Gastroesophageal sphincter (tissue), 4 donors: ENCODE data around the gene MAPK4. TPM values are rescaled to one million over a fixed set of nuclear protein-coding genes. Genes with fewer than 3 reads are reported as not detected.

ENCODE experiments used
- ATAC-seq: fragments of 150-250 bp; one replicate; pipeline ENCODE4 v1.9.1; 2016; ENCODE audit warnings: mild to moderate bottlenecking, moderate library complexity
- H3K27ac ChIP-seq, 4 donors: fragments of 200-600 bp; sonication (generic) in 3 of 4; 1 replicate in 3 of 4; 2 replicates in 1 of 4; pipeline ENCODE4 v1.5.1; 2016 to 2019
- H3K27me3 ChIP-seq: fragments of 200-600 bp; sonication (generic); one replicate; pipeline ENCODE4 v1.5.1; 2019
- H3K36me3 ChIP-seq, 2 donors: fragments of 200-600 bp; sonication (generic); one replicate each; pipeline ENCODE4 v1.5.1; 2019; ENCODE audit warnings: control low read depth in 1 of 2
- H3K4me1 ChIP-seq, 3 donors: fragments of 200-600 bp; sonication (generic); 1 replicate in 2 of 3; 2 replicates in 1 of 3; pipeline ENCODE4 v1.5.1; 2016 to 2019; ENCODE audit warnings: control low read depth in 2 of 3
- H3K4me3 ChIP-seq, 2 donors: fragments of 200-600 bp; sonication (generic); one replicate each; pipeline ENCODE4 v1.5.1; 2019; ENCODE audit warnings: mild to moderate bottlenecking in 1 of 2, moderate library complexity in 1 of 2
- H3K9me3 ChIP-seq, 3 donors: fragments of 200-600 bp; sonication (generic); one replicate each; pipeline ENCODE4 v1.5.1; 2017 to 2019; ENCODE audit warnings: control low read depth in 2 of 3
- CTCF ChIP-seq, 4 experiments: fragments of 200-600 bp in 2 of 4; fragments of 450-650 bp in 2 of 4; sonication (generic) in 1 of 4; IDR thresholded peaks; one replicate each; pipeline ENCODE4 v1.5.1; 2017 to 2019; ENCODE audit warnings: antibody characterized with exemption in 4 of 4, mild to moderate bottlenecking in 2 of 4, moderate library complexity in 2 of 4
- EP300 ChIP-seq: sonication (generic); formaldehyde crosslinking; IDR thresholded peaks from one replicate; pipeline ENCODE4 v1.6.1; 2017; ENCODE audit warnings: antibody characterized with exemption, mild to moderate bottlenecking
- POLR2A ChIP-seq, 2 donors: fragments of 450-650 bp; IDR thresholded peaks; one replicate each; pipeline ENCODE4 v1.6.1; 2017; ENCODE audit warnings: antibody characterized with exemption in 2 of 2, mild to moderate bottlenecking in 2 of 2, moderate library complexity in 1 of 2
- POLR2AphosphoS5 ChIP-seq: sonication (generic); formaldehyde crosslinking; IDR thresholded peaks from one replicate; pipeline ENCODE4 v1.6.1; 2017; ENCODE audit warnings: antibody characterized with exemption
- WGBS, 2 donors: methylation state at CpG; one replicate each; pipeline ENCODE4 v1.1.5; 2018; ENCODE audit warnings: low coverage in 1 of 2; 5-methylcytosine and 5-hydroxymethylcytosine counted together
- total RNA-seq, 4 donors: library from RNA; depleted of rRNA; stranded (reverse); fragments of >200 nt; gene quantifications; one replicate each; pipeline ENCODE4 v1.1.0, GENCODE V29; 2016

MAPK4 gene
- total RNA-seq, 4 donors from 2014 or later = 9.3 to 13.7 (median 10.6) TPM

GRCh38 chr18:50689578-50689977 lies 129.7 kb downstream of the MAPK4 start:
- TF ChIP-seq POLR2AphosphoS5 (no peak), CTCF (IDR thresholded peaks at IDR 0.05) (no peak), EP300 (no peak), POLR2A (IDR thresholded peaks at IDR 0.05) (no peak)
- Histone ChIP-seq H3K27ac (no peak overlapping the region), H3K4me3 (no peak overlapping the region), H3K27me3 (no peaks in the 10 kb centered on the region), H3K9me3 (no peaks in the 10 kb centered on the region), H3K36me3 (no peaks in the 10 kb centered on the region), H3K4me1 (no peaks in the 10 kb centered on the region)
- ATAC-seq = no peak
- WGBS, 2 donors = 85 to 94% methylated on average over 5 to 6 of the region's 6 CpGs

DNA sequence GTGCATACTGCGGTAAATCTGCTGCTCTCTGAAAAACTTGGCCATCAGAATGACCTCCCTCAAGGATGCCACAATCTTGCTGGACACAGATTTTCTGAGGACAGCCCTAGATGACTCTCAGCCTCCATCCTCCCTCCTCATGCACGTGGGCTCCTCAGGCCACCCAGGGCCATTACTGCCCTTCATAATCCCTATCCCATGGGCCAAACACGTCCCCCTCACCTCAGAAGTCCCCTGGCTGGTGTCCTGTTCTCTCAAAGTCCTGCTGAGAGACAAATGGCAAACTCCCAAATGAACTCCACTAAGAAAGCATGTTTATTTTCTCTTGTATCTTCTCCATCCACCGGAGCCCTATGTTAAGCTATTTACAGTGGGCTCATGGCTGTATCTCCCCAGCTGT lies 134.3 kb downstream of the MAPK4 start:
- Histone ChIP-seq H3K4me1 (no peaks in the 10 kb centered on the region), H3K27me3 (no peaks in the 10 kb centered on the region), H3K36me3 (no peaks in the 10 kb centered on the region), H3K4me3 (no peak overlapping the region), H3K27ac (no peak overlapping the region), H3K9me3 (no peaks in the 10 kb centered on the region)
- WGBS, 2 donors = 59 to 67% methylated on average over 4 of the region's 4 CpGs
- no peak for TF ChIP-seq CTCF (IDR thresholded peaks at IDR 0.05)
- no peak for TF ChIP-seq EP300
- no peak for TF ChIP-seq POLR2AphosphoS5
- no peak for TF ChIP-seq POLR2A (IDR thresholded peaks at IDR 0.05)
- no peak for ATAC-seq

DNA sequence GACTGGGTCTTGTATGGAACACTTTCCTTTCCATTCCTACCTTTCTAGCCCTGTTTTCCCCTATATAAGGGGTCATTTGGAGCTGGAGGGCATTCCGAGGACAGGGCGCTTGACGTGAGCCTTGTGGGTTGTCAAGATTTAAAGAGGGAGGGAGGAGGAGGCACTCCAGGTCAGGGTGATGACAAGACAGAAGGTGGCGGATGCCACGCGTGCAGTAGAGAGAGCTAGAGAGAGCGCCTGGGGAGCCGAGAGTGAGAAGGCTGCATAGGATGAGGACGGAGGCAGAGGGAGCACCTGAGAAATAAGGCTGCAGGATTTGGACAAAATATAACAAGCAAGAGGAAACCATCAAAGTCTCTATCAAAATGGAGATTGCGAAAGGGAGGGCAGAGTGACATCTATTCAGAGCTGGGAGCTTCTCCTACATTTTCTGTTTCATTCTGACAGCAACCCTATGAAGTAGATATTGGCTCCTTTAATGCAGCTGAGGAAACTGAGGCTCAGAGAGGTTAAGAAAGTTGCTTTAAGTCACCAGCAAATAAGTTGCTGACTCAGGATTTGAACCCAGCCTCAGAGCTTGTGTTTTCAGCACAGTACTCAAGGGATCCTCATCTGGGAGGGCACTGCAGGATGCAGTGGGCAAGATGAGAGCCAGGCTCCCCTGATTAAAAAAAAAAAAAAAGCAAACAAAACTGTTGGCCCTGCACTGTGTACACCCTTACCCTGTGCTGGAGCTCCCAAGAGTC lies 135.7 kb downstream of the MAPK4 start:
- Histone ChIP-seq H3K4me1 (no peaks in the 10 kb centered on the region), H3K9me3 (no peaks in the 10 kb centered on the region), H3K27ac (no peak overlapping the region), H3K27me3 (no peaks in the 10 kb centered on the region), H3K4me3 (no peak overlapping the region), H3K36me3 (no peaks in the 10 kb centered on the region)
- TF ChIP-seq POLR2A (IDR thresholded peaks at IDR 0.05) = no peak
- TF ChIP-seq CTCF (IDR thresholded peaks at IDR 0.05) = no peak
- TF ChIP-seq POLR2AphosphoS5 = no peak
- no peak for TF ChIP-seq EP300
- WGBS, 2 donors = 75 to 100% methylated on average over 1 to 7 of the region's 10 CpGs
- ATAC-seq = no peak

- H3K4me1 ChIP-seq = no peaks in the 10 kb centered on the region
- H3K27me3 ChIP-seq = no peaks in the 10 kb centered on the region
- no peak for ATAC-seq
- no peaks in the 10 kb centered on the region for H3K9me3 ChIP-seq
- 50 to 81% methylated on average over 3 to 5 of the region's 7 CpGs for WGBS, 2 donors
- H3K4me3 ChIP-seq = no peak overlapping the region
- no peaks in the 10 kb centered on the region for H3K36me3 ChIP-seq
- H3K27ac ChIP-seq = no peak overlapping the region
- TF ChIP-seq EP300 = no peak
- TF ChIP-seq POLR2AphosphoS5 = no peak
These were observed 136.5 kb downstream of the MAPK4 start for GRCh38 chr18:50696436-50696835.

DNA sequence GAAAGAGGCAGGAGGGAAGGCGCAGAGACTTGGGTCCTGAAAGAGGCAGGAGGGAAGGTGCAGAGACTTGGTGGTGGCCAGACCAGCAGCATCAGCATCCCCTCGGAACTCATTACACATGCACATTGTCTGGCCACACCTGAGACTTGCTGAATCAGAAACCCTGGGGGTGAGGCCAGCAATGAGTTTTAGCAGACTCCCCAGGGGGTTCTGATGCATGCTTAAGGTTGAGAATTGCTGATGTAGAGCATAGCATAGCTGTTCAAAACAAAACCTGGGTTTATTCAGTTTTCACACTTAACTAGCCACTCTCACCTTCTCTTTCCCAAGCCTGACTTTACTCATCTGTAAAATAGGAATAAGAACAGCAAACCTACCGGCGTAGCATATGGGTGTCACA lies 137.0 kb downstream of the MAPK4 start:
- Histone ChIP-seq H3K27ac (no peak overlapping the region), H3K27me3 (no peaks in the 10 kb centered on the region), H3K9me3 (no peaks in the 10 kb centered on the region), H3K4me1 (no peaks in the 10 kb centered on the region), H3K36me3 (no peaks in the 10 kb centered on the region), H3K4me3 (no peak overlapping the region)
- no peak for ATAC-seq
- no peak for TF ChIP-seq POLR2AphosphoS5
- TF ChIP-seq POLR2A (IDR thresholded peaks at IDR 0.05) = no peak
- TF ChIP-seq CTCF (IDR thresholded peaks at IDR 0.05) = no peak
- no peak for TF ChIP-seq EP300
- WGBS, 2 donors = 81 to 97% methylated on average over 2 to 4 of the region's 4 CpGs
